Ammon's horn (tissue), 1 donor: Measurements from ENCODE around the gene SLC38A10.

Experiments
- DNase-seq: peaks from one replicate; pipeline ENCODE4 v3.0.0-alpha.2; 2016; ENCODE audit warnings: low spot score

Gene SLC38A10

GRCh38 chr17:81331527-81332043 lies 36.5 kb upstream of the SLC38A10 start:
- DNase-seq: no peak

- no peak for DNase-seq
Observed at GRCh38 chr17:81330884-81331245, 35.8 kb upstream of the SLC38A10 start.

GRCh38 chr17:81329927-81330883 lies 35.1 kb upstream of the SLC38A10 start:
- DNase-seq: no peak

- DNase-seq: no peak
Observed at GRCh38 chr17:81328978-81329926, 34.1 kb upstream of the SLC38A10 start.

- DNase-seq: no peak
Observed at GRCh38 chr17:81328489-81328888, 33.4 kb upstream of the SLC38A10 start.

- no peak for DNase-seq
Observed at GRCh38 chr17:81325714-81326358, 30.7 kb upstream of the SLC38A10 start.

GRCh38 chr17:81324851-81325713 lies 30.0 kb upstream of the SLC38A10 start:
- DNase-seq: no peak

GRCh38 chr17:81324177-81324850 lies 29.2 kb upstream of the SLC38A10 start:
- no peak for DNase-seq

- DNase-seq: no peak
Observed at GRCh38 chr17:81323411-81323868, 28.3 kb upstream of the SLC38A10 start.

- DNase-seq: no peak
Observed at GRCh38 chr17:81323083-81323369, 27.9 kb upstream of the SLC38A10 start.

- DNase-seq: no peak
Observed at GRCh38 chr17:81322271-81323082, 27.4 kb upstream of the SLC38A10 start.

- DNase-seq: no peak
Observed at GRCh38 chr17:81317961-81318605, 23.0 kb upstream of the SLC38A10 start.

- no peak for DNase-seq
Observed at GRCh38 chr17:81317530-81317821, 22.4 kb upstream of the SLC38A10 start.

- DNase-seq: no peak
Observed at GRCh38 chr17:81315885-81316391, 20.8 kb upstream of the SLC38A10 start.

- peak; percentile 59 for DNase-seq
Observed at GRCh38 chr17:81315129-81315884, 20.2 kb upstream of the SLC38A10 start.

GRCh38 chr17:81314398-81315081 lies 19.4 kb upstream of the SLC38A10 start:
- no peak for DNase-seq

GRCh38 chr17:81313776-81314397 lies 18.8 kb upstream of the SLC38A10 start:
- DNase-seq: no peak
